ENCODE results near the gene FLRT3.
A peak's percentile ranks its signal among the peaks of the same experiment; 100 is the strongest.

Gene FLRT3

DNA sequence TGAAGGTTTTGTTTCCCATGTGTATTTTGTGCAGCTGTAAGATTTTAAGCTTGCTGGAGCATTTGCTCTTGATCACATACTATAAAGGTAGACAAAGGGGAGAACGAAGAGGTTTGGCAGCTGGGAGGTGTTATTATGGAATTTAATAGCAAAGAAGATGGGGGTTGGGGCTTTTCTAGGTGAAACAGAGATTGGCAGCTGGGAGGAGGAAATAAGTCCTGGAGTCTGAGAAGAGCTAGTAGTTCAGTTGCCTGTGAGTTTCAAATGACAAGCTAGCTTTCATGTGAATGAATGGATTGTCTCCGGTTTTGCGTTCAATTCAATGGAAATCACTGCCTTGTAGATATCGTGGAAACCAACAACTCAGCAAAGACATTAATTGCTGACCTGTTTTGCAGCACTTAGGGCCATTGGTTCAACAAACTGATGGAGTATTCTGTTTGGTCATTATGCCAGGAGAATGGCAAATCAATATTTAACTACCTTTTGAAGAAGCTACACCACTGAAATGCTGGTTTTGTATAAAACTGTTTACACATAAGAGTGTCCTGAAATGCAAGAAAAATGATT is 38.1 kb upstream of the FLRT3 start:
- H3K4me3 ChIP-seq (replicated peaks; ENCODE audit: low read depth, low read length), result no peak overlapping the region
- TF ChIP-seq, protein P1, sequence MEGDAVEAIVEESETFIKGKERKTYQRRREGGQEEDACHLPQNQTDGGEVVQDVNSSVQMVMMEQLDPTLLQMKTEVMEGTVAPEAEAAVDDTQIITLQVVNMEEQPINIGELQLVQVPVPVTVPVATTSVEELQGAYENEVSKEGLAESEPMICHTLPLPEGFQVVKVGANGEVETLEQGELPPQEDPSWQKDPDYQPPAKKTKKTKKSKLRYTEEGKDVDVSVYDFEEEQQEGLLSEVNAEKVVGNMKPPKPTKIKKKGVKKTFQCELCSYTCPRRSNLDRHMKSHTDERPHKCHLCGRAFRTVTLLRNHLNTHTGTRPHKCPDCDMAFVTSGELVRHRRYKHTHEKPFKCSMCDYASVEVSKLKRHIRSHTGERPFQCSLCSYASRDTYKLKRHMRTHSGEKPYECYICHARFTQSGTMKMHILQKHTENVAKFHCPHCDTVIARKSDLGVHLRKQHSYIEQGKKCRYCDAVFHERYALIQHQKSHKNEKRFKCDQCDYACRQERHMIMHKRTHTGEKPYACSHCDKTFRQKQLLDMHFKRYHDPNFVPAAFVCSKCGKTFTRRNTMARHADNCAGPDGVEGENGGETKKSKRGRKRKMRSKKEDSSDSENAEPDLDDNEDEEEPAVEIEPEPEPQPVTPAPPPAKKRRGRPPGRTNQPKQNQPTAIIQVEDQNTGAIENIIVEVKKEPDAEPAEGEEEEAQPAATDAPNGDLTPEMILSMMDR (IDR thresholded peaks at IDR 0.05; ENCODE audit: low read length, missing control alignments), result no peak
- DNase-seq (ENCODE audit: low read depth), result no peak

DNA sequence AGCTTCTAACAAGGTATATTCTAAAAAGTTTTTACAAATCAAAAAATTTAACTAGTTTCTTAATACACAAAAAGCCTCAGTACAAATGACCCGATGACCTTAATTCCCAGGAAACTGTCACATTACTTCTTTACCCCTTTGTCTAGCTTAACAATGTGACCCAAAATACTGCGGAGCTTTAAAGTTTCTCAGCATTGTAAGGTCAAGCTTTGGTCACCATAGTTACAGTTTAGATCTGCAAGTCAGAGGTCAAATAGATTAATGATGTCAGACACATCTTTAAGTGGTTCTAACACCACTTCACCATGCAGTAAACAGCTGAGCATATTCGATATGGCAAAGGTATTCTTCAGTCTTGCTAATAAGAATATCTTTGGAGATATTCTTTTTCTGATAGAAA is 36.8 kb upstream of the FLRT3 start:
- no peak overlapping the region for H3K4me3 ChIP-seq (replicated peaks; ENCODE audit: low read depth, low read length)
- DNase-seq (ENCODE audit: low read depth), result no peak
- TF ChIP-seq, protein P1 (IDR thresholded peaks at IDR 0.05; ENCODE audit: low read length, missing control alignments), result no peak

DNA sequence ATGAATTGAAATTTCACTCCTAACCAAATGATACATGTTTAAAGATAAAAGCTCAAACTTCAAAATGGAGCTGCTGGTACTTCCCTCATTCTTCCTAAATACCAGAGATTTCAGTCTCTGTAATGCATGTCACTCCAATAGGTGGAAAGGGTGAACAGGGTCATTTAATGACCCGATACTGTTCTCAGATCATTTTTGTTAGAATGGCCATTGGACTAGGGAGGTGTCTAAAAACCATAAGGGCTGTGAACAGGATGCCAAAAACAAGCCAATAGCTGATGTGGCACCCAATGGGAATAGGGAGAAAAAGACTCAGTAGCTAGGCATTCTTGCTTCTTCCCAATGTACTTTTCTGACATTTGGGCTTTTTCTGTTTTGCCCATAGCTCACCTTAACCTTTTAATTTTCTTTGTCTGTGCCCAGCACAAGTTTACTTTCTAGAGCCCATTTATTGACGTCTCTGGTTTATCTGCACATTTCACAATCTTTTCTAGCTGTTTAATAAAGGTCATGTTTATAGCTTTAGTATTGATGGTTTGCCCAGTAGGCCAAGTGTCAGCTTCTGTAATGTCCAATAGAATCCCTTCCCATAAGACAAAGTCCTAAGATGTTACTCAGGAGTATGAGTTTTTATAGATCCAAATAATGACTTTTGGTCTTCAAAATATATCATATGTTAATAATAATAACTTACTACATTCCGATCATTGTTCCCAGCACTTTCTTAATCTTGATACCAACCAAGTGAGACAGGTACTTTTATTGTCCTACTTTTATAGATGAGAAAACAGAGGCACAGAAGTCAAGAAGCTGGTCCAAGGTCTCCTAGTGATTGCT is 24.3 kb upstream of the FLRT3 start:
- no peak overlapping the region for H3K4me3 ChIP-seq (replicated peaks; ENCODE audit: low read depth, low read length)
- TF ChIP-seq, protein P1 (IDR thresholded peaks at IDR 0.05; ENCODE audit: low read length, missing control alignments), result no peak
- DNase-seq (ENCODE audit: low read depth), result no peak

DNA sequence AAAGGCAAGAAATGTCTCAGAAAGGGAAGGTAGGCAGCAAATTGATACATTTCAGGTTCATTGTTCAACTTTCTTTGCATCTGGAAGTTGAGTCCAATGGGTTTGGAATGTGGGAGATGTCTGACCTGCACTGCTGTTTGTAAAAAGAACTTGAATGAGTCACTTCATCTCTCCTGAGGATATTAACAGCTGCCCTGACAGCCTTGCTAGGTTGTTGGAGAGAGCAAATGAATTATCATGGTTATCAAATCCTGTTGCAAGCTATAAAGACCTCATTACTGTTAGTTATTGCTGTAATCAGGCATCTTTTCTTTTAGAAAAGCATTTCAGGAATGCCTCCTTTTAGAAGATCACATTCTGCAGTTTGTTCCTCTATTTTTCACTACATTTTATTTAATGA is 23.0 kb upstream of the FLRT3 start:
- H3K4me3 ChIP-seq (replicated peaks; ENCODE audit: low read depth, low read length), result no peak overlapping the region
- TF ChIP-seq, protein P1 (IDR thresholded peaks at IDR 0.05; ENCODE audit: low read length, missing control alignments), result no peak
- no peak for DNase-seq (ENCODE audit: low read depth)

DNA sequence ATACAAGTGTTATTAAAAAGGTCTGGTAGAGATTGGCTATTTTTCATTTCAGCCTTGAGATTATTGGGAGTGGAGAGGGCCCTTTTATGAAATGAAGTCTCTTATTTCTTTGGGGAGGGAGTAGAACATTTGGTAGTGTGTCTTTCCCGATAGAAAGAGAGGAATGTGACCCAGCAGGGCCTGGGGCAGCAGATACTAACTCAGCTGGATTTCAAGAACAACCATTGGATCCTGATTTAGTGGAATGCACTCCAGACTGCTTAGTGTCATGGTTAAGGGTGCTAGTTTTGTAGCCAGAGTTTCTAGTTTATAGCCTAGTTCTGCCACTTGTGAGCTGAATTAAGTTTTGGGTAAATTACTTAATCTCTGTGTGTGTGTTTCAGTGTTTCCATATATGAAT is 18.4 kb upstream of the FLRT3 start:
- TF ChIP-seq, protein P1 (IDR thresholded peaks at IDR 0.05; ENCODE audit: low read length, missing control alignments), result no peak
- no peak overlapping the region for H3K4me3 ChIP-seq (replicated peaks; ENCODE audit: low read depth, low read length)
- DNase-seq (ENCODE audit: low read depth), result no peak

DNA sequence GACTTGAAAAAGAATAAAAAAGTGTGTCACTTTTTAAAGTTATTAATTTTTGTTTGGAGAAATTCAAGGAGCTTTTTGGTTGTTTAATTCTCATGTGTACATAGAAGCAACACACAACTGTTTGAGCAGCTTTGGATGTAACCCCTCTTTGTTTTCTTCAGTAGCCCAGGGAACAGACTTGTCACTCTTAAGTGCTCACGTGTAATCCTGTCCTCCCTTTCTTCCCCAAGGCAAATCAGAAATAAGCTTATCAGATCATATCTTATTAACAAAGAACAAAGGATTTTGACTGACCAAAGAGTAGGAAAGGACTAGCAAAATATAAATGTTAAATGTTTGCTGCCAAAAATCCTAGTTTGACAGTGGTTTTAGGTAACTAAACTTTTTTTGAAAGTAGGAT is 7.3 kb upstream of the FLRT3 start:
- H3K4me3 ChIP-seq (replicated peaks; ENCODE audit: low read depth, low read length), result no peak overlapping the region
- DNase-seq (ENCODE audit: low read depth), result peak; percentile 14
- TF ChIP-seq, protein P1 (IDR thresholded peaks at IDR 0.05; ENCODE audit: low read length, missing control alignments), result no peak

All from fibroblast of pulmonary artery (primary cell).